ENCODE results near the gene SBSN.
"Not testable (repeated sequence)": the region's sequence is repeated elsewhere in the genome, so short reads cannot be mapped to it uniquely, and the experiment has no call there.

Gene SBSN

GRCh38 chr19:35501684-35502083 lies 26.4 kb downstream of the SBSN start:
- DNase-seq = no peak

DNA sequence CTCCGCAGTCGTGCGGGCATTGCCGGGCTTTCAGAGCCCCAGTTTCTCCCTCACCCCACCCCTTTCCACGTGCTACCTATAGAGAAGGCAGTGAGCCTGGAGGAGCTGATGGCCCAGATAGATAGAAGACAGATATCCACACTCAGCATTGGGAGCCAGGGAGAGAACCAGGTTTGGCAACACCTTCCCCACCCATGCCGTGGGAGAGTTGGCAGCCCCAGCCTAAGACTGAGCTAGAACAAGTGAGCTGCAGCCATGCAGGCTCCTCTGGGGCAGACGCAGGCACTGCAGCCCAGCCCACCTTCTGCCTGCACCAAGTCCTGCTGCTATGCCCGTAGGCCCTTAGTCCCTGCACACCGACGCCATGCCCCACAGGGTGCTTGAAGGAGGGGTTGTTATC lies 27.5 kb downstream of the SBSN start:
- no peak for DNase-seq

GRCh38 chr19:35498984-35499527 lies 29.1 kb downstream of the SBSN start:
- DNase-seq = no peak

- DNase-seq = no peak
Observed at GRCh38 chr19:35498220-35498619, 29.9 kb downstream of the SBSN start.

- DNase-seq = no peak
Observed at GRCh38 chr19:35497406-35497805, 30.7 kb downstream of the SBSN start.

- peak; percentile 72 for DNase-seq
Observed at GRCh38 chr19:35495107-35496064, 32.7 kb downstream of the SBSN start.

- no peak for DNase-seq
Observed at GRCh38 chr19:35493971-35494370, 34.1 kb downstream of the SBSN start.

DNA sequence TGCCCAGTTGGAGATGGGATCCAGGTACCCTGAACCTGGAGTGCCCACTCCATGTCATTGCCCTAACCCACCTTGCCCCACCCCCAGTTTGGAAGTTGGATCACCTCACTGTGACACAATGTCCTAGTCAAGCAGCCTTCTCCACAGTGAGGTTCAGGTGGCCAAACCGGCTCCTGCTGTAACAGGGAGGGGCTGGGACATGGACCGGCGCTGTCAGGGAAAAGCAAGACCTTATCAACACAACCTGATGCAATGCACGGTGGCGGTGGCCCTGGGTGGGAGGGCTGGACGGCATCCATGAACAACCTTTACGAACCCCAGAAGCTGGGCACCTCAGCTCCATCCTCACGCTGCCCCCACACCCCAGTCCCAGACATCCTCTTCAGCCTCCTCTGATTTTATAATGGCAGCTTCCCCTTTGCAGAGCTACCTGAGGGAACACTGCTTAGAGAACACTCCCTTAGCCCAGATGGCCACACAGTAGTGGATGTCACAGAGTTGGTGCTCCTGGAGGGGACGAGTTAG lies 36.2 kb downstream of the SBSN start:
- DNase-seq = no peak

GRCh38 chr19:35490364-35490763 lies 37.7 kb downstream of the SBSN start, which contains the start of gene KRTDAP:
Gene KRTDAP, minus strand, starts transcription at chr19:35490464. Its CDS starts 22 bp downstream, at chr19:35490442.
- DNase-seq = no peak

GRCh38 chr19:35488677-35489076 lies 39.4 kb downstream of the SBSN start:
- no peak for DNase-seq

- DNase-seq = no peak
Observed at GRCh38 chr19:35487656-35488182, 40.4 kb downstream of the SBSN start.

DNA sequence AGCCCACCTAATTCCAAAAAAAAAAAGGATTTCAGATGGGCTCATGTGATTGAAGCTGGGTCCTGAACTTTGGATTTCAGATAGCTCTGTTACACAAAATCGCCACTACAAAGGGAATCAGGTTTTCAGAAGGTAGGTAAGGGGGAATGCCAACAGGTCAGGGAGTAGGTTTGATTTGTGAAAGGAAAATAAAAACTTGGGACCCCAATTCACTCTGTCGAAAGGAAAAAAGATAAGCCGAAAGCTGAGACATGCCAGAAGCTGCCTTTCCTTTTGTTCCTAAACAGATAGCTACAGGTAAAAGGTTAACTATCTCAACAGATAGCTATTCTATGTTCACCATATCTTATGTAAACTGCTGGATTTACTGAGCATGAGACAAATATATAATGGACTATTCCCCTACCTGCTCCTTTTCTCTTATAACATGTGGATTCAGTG lies 41.8 kb downstream of the SBSN start:
- DNase-seq = no peak

DNA sequence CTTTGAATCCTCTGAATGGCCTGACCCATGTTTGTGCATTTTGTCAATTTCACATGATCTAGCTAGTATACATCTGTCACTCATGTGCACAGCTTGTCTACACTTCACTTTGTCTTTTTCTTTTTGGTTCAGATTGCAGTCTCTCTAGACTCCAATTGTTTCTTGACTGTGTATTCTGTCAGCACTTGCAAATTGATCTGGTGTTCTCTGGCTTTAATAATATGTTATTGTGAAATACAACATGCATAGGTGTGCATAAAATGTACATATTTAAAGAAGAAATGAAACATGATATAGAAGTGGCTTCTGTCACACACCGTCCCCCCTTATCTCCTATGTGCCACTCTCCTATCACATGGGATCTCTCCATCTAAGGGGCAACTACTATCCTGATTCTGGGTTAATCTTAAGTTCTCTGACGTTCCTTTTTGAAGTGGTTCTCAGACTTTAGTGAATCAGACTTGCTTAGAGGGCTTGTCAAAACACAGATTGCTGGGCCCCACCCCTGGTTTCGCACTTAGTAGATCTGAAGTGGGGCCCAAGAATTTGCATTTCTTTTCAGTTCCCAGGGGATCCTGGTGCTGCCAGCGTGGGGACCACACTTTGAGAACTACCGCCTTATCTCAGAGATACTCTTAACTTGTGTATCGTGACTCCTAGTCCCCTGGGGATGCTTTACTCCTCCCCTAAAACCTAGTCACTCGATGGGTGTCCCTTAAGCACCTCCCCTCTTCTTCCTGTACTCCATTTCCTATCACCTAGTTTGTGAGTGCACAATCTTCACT lies 43.7 kb downstream of the SBSN start:
- no peak for DNase-seq

DNA sequence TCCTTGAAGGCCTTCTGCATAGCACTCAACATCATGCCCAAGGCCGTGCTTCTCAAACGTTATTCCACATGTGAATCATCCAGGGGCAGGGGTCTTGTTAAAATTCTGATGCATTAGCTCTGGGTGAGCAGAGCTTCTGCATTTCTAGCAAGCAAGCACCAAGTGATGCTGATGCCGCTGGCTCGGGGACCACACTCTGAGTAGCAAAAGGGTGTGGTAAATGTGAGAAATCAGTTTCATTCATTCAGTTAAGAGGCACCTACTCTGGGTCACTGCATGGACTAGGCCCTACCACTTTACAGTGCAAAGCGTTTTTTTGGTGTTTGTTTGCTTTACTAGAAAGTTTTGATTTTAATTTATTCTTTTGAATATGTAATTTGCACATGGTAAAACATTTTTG lies 45.0 kb downstream of the SBSN start:
- DNase-seq = no peak

GRCh38 chr19:35478794-35479677 lies 49.1 kb downstream of the SBSN start:
- no peak for DNase-seq

- DNase-seq = no peak
Observed at GRCh38 chr19:35476149-35476548, 52.0 kb downstream of the SBSN start.

- not testable (repeated sequence) for DNase-seq
Observed at GRCh38 chr19:35474594-35474993, 53.5 kb downstream of the SBSN start.

DNA sequence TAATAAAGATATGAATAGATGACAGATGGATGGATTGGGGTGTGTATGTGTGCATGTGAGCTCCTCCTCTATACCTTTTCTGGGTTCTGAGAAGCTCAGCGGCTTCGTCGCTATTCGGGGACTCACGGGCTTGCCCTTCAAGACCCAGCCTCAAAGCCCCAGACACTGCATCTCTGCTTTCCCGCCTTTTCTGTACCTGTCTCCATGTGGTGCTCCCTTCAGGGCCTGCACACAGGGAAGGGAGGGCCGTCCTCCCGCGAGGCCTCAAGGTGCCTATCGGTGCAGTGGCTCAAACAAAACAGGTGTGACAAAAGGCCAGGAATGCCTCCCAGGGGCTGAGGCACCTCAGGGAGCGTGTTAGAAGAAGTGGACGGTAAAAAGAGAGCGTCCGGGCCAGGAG lies 54.0 kb downstream of the SBSN start:
- no peak for DNase-seq

Data from CD4-positive, alpha-beta T cell treated with Interleukin-10 for 1 hour (primary cell).